ENCODE results near the gene HCK.

The HCK gene

GRCh38 chr20:32052090-32052777 is at the start of gene HCK:
Gene HCK (plus strand): TSS chr20:32052242.
- no peak within 1 kb of the TSS; the same call in 1 of the 2 replicates for H3K4me3 ChIP-seq (ENCODE audit: low read length)
- TF ChIP-seq ZNF274 (IDR thresholded peaks at IDR 0.05; ENCODE audit: low read depth, low read length) = no peak

DNA sequence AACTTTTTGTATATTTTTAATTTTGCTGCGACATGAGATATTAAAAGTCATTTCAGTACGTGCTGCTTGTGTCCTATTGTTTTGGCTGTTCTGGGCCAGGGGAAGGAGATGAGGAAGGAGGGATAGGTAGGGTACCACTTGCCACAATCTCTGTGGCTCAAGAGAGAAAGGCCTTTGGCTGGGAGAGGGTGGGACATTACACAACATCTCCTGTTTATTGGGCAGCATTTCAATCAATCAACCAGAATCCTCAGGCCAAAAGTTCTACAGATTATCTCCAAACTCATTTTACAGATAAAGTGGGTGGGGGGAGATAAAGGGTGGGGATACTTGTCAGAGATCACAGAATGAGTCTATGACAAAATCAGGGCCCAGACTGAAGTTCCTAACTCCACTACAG is 48.7 kb upstream of the HCK start:
- TF ChIP-seq ZNF274 (IDR thresholded peaks at IDR 0.05; ENCODE audit: low read depth, low read length) = no peak
- no peak overlapping the region for H3K4me3 ChIP-seq (ENCODE audit: low read length)

GRCh38 chr20:32004963-32005362 is 47.1 kb upstream of the HCK start:
- H3K4me3 ChIP-seq (ENCODE audit: low read length) = no peak overlapping the region
- no peak for TF ChIP-seq ZNF274 (IDR thresholded peaks at IDR 0.05; ENCODE audit: low read depth, low read length)

DNA sequence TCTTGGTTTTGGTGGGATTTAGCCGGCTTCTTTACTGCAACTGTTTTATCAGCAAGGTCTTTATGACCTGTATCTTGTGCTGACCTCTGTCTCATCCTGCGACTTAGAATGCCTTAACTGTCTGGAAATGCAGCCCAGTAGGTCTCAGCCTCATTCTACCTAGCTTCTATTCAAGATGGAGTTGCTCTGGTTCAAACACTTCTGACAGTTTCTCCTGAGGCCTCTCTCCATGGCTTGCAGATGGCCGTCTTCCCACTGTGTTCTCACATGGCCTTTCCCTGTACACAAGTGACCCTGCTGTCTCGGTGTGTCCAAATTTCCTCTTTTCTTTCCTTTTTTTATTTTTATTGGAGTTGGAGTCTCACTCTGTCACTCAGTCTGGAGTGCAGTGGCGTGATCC is 46.0 kb upstream of the HCK start:
- no peak overlapping the region for H3K4me3 ChIP-seq (ENCODE audit: low read length)
- TF ChIP-seq ZNF274 (IDR thresholded peaks at IDR 0.05; ENCODE audit: low read depth, low read length) = no peak

DNA sequence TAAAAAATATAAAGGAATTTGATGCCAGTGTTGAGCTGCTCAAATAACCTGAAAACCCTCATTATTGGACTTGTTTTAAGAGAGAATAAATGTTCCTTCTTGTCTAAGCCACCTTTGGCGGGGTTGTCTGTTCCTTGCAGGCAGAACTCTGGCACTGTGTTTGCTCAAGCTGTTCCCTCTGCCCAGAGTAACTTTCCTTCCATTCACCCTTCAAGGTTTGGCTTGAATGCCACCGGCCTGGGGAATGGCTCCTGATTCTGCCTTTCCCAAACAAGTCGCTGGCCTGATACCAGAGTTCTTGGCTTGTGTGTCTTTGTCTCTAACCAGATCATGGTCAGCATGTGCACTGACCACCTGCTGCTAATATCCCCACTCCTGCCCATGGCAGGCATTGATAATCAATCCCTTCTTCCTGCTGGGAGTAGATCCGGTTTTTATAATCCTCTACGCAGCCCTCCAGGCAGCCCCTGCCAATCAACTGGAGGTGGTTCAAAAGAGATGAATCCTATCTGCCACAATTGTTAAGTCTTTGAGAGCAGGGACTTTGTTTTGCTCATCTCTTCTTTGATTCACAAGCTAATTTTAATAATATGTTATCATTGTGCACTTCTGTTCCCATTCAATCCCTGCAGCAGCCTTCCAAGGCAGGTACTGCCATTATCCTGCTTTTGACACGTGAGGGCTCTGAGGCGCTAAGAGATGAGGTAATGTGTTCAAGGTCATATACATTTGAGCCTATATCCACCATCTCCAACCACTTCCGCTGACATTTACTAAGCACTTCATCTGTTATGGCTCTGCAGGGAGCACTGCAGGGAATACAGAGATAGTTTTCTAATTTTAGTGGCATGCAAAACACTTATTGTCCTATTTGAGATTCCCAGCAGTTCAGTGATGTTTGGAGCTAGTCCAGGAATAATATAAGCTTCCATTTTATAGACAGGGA is 44.9 kb upstream of the HCK start:
- no peak for TF ChIP-seq ZNF274 (IDR thresholded peaks at IDR 0.05; ENCODE audit: low read depth, low read length)
- no peak overlapping the region for H3K4me3 ChIP-seq (ENCODE audit: low read length)

DNA sequence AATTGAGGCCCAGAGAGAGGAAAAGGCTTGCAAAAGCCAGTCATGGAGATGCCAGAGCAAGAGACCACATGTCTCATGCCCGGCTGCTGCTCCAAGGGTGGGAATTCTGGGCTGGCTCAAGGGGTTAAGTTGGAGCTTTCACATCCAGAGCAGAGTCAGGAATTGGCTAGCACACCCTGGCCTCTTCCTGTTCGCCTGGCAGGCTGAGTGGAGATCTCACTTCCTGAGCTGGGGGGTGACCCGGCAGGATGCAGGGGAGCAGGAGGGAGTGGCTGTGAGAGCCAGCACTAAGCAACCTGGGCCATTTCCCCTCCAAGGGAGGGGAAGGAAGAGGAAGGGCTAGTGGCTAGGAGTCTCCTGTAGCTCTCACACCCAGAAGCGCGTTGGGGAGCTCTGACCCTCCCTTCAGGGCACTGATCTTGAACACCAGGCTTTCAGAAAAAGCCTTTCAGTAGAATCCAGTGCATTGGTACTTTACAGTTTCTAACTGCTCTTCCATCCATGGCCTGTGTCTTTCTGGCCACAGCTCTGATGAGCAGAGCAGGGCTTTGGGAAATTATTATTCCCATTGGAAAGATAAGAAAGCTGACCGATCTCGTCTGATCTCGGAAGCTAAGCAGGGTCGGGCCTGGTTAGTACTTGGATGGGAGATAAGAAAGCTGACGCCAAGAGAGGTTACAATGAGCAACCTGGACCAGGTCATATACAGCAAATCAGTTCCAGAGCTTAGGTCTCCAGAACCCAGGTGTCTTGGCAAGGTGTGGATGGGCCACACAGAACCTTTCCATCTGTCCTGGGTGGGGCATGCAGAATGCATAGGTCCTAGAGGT is 44.0 kb upstream of the HCK start:
- H3K4me3 ChIP-seq (ENCODE audit: low read length) = no peak overlapping the region
- TF ChIP-seq ZNF274 (IDR thresholded peaks at IDR 0.05; ENCODE audit: low read depth, low read length) = no peak

DNA sequence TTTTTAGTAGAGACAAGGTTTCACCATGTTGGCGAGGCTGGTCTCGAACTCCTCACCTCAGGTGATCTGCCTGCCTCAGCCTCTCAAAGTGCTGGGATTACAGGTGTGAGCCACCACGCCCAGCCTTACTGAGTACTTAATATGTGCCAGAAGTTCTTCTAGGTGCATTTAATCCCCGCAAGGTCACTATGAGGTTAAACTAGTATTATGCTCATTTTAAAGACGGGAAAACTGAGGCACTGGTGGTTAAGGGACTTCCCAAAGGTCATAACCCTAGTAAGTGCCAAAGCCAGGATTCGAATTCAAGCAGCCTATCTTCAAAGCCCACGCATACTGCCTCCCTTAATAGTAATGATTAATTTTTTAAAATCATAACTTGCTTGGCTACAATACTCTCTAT is 42.5 kb upstream of the HCK start:
- TF ChIP-seq ZNF274 (IDR thresholded peaks at IDR 0.05; ENCODE audit: low read depth, low read length) = no peak
- H3K4me3 ChIP-seq (ENCODE audit: low read length) = no peak overlapping the region

GRCh38 chr20:32010101-32010500 is 41.9 kb upstream of the HCK start, which contains the start of gene CCM2L:
Gene CCM2L (plus strand): TSS chr20:32010438. CDS start chr20:32010455, 17 bp downstream.
- H3K4me3 ChIP-seq (ENCODE audit: low read length) = no peak within 1 kb of the TSS
- no peak for TF ChIP-seq ZNF274 (IDR thresholded peaks at IDR 0.05; ENCODE audit: low read depth, low read length)

DNA sequence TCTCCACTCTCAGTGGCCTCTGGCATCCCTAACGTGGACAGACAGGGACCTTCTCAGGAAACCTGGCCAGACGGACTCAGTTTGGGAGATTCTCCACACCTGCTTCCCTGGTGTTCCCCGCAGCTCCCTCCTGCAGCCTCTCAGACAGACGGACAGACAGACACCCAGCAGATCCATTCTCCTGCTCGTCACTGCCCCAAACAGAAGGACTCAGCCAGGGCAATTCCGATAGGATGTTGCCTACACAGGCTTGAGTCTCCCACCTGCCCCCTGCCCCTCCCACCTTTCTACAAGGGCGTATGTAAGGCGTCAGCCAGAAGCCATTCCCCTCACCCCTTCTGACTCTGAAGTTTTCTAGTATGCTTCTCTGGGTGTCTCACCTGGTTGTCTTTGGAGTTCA is 41.4 kb upstream of the HCK start:
- no peak for TF ChIP-seq ZNF274 (IDR thresholded peaks at IDR 0.05; ENCODE audit: low read depth, low read length)
- H3K4me3 ChIP-seq (ENCODE audit: low read length) = no peak overlapping the region

DNA sequence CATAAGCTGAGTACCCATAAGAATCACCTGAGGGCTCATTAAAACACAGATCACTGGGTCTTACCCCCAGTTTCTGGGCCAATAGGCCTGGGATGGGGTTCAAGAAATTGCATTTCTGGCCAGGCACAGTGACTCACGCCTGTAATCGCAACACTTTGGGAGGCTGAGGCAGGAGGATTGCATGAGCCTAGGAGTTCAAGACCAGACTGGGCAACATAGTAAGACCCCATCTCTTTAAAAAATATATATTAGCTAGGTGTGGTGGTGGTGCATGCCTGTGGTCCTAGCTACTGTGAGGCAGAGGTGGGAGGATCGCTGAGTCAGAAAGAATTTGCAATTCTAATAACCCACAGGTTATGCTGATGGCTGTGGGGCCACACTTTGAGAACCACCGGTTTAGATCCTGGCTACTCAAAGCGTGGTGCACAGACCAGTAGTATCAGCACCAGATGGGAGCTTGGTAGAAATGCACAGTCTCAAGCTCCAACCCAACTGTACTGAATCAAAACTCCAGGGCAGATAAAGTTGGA is 39.8 kb upstream of the HCK start:
- H3K4me3 ChIP-seq (ENCODE audit: low read length) = no peak overlapping the region
- no peak for TF ChIP-seq ZNF274 (IDR thresholded peaks at IDR 0.05; ENCODE audit: low read depth, low read length)

- no peak overlapping the region for H3K4me3 ChIP-seq (ENCODE audit: low read length)
- no peak for TF ChIP-seq ZNF274 (IDR thresholded peaks at IDR 0.05; ENCODE audit: low read depth, low read length)
These were observed 38.7 kb upstream of the HCK start for GRCh38 chr20:32013326-32013725.

DNA sequence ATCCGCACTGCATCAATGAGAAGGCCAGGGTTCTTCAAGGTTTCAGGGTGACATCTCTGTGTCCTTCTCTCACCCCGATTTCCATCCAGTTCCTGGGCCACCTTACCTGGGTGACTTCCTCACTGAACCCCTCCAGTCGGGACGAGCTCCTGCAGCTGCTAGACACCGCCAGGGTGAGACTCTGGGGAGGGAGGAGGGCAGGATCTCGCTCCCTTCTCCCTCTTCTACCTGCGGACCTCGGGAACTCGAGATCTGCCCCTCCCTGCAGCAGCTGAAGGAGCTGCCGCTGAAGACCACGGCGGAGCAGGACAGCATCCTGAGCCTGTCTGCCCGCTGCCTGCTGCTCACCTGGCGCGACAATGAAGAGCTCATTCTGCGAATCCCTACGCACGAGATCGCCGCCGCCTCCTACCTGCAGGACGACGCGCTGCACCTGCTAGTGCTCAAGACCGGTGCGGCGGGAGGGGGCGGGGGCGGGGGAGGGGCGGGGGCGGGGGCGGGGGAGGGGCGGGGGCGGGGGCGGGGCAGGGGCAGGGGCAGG is 34.3 kb upstream of the HCK start:
- no peak for TF ChIP-seq ZNF274 (IDR thresholded peaks at IDR 0.05; ENCODE audit: low read depth, low read length)
- no peak overlapping the region for H3K4me3 ChIP-seq (ENCODE audit: low read length)

GRCh38 chr20:32018269-32019155 is 33.5 kb upstream of the HCK start:
- TF ChIP-seq ZNF274 (IDR thresholded peaks at IDR 0.05; ENCODE audit: low read depth, low read length) = no peak
- peak overlapping the region; percentile 35; the same call in 1 of the 2 replicates for H3K4me3 ChIP-seq (ENCODE audit: low read length)

Data from GM08714 (cell line).